Neuron (in vitro differentiated cells): ENCODE measurements around the gene SLC22A17.

Experiments
- H2AFZ ChIP-seq: one replicate; pipeline ENCODE4 v1.6.1; 2013; ENCODE audit warnings: low read depth, mild to moderate bottlenecking, inconsistent platforms, low read length, moderate library complexity
- H3K27me3 ChIP-seq: one replicate; pipeline ENCODE4 v1.6.1; 2013; ENCODE audit warnings: low read length; ENCODE audit not compliant: insufficient read depth
- H3K36me3 ChIP-seq: one replicate; pipeline ENCODE4 v1.6.1; 2013; ENCODE audit warnings: low read length; ENCODE audit not compliant: insufficient read depth
- H3K4me1 ChIP-seq: one replicate; pipeline ENCODE4 v1.6.1; 2013; ENCODE audit warnings: low read length; ENCODE audit not compliant: insufficient read depth
- H3K4me3 ChIP-seq: 2 replicates; pipeline ENCODE4 v1.5.1; 2013; ENCODE audit warnings: mild to moderate bottlenecking, low read length, moderate library complexity
- H3K9me3 ChIP-seq: one replicate; pipeline ENCODE4 v1.6.1; 2013; ENCODE audit warnings: low read length

Gene SLC22A17

DNA sequence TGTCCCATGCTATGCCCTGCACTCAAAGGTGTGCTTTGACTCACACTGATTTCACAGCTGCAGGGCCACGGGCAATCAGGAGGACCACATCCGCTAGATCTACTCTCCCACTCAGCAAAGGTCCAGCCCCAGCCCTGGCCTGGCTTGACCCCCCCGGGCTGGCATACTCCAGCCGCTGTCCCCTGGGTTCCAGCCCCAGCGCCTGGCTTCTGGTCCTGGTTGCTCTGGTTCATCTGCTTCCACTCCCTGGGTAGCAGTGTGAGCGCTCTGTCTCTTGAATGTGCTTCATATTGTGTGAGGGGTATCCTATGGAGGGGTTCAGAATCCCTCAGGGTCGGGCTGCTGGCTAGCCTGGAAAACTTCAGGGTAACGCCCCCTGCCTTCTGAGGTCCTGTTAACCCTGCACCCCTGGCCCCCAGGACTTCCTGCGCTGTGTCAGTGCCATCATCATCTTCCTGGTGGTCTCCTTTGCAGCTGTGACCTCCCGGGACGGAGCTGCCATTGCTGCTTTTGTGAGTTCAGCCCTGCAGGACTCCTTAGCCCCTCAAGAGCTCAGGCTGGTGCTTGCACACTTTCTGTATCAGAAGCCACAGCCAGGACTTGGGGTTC lies 26.0 kb upstream of the SLC22A17 start:
- no peak overlapping the region for H2AFZ ChIP-seq
- H3K36me3 ChIP-seq = no peaks in the 10 kb centered on the region
- H3K4me1 ChIP-seq = no peaks in the 10 kb centered on the region
- no peaks in the 10 kb centered on the region for H3K9me3 ChIP-seq
- H3K27me3 ChIP-seq = peaks cover 32% of the 10 kb centered on the region
- no peak overlapping the region for H3K4me3 ChIP-seq

DNA sequence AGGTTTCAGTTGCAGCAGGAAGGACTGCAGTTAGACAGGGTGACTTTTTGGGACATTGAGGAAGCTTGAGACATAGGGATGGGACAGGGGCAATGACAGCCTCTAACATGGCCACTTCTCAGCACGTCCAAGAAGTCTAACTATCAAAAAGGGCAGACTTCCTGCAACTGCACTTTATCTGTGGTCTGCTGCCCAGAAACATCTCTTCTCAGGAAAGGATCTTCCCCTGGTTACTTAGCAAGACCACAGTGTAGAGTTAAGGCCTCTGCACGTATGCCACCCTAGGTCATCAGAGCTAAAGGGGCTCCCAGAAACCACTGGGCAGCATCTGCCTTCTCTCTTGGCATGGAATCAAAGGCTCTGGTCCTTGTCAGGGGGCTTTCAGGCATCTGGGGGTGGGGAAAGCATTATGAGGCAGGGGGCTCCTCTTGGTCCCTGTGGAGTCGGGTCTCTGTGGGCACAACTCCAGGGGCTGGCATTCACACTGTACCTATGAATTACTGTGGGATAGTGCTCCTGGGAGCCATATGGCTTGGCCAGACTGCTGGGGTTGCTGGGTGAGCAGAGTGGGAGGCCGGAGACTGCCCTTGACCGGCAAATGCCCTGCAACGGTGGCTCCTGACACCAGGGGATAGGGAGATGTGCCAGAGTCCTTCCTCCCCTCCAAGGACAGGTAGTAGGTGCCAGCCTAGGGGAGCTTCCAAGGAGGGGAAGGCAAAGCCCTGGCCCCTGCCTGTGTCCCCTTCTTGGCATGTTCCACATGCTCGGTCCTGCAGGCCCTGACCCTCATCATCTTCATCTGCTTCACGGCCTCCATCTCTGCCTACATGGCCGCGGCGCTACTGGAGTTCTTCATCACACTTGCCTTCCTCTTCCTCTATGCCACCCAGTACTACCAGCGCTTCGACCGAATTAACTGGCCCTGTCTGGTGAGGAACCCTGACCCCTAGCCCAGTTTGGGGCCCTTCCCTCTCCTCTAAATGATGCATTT lies 25.2 kb upstream of the SLC22A17 start:
- H2AFZ ChIP-seq = no peak overlapping the region
- H3K4me1 ChIP-seq = no peaks in the 10 kb centered on the region
- H3K36me3 ChIP-seq = no peaks in the 10 kb centered on the region
- no peak overlapping the region for H3K4me3 ChIP-seq
- H3K27me3 ChIP-seq = peaks cover 32% of the 10 kb centered on the region
- no peaks in the 10 kb centered on the region for H3K9me3 ChIP-seq

DNA sequence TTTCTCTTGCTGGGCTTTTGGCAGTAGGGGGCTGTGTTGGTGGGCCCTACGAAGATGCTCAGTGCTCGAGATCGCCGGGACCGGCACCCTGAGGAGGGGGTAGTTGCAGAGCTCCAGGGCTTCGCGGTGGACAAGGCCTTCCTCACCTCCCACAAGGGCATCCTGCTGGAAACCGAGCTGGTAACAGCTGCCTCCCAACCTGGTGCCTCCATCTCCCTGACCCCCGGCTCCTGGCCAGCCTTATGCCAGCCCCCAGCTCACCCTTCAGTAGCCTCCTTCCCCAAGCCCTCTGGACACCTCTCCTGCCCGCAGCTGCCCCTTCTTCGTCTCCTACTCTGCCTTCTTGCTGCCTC lies 24.5 kb upstream of the SLC22A17 start:
- Histone ChIP-seq H3K4me3 (no peak overlapping the region), H3K4me1 (no peaks in the 10 kb centered on the region), H3K9me3 (no peaks in the 10 kb centered on the region), H2AFZ (no peak overlapping the region), H3K36me3 (no peaks in the 10 kb centered on the region), H3K27me3 (peaks cover 35% of the 10 kb centered on the region)

DNA sequence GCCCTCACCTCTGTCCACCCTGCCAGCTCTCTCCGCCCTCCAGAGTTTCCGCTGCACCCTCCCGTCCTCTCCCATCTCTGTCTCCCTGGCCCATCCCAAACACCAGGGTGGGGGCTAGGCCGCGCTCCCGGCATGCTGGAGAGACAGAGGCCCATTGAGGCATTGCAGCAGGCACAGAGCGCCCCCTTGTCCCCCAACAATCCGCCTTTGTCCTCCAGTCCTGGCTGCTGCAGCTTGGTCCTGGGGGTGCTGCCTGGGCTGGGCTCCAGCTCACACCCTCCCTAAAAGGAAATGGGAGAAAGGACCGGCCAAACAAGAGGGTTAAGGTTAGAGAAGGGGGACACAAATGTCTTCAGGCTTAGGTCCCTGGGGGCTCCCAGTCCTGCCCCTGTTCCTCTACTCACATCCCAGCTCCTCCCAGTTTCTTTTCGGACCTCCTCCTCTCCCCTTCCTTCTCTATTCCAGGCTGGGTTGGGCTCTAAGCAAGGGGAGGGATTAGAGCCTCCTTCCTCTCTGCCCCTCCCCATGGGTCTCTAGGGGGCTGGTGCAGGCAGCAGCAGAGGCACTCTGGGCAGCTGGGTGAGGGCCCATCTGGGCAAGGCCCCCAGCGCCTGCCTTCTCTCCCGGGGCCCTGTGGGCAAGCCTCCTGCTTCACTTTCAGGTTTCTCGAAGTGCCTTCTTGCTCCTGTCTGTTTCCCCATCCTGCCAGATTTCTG lies 24.0 kb upstream of the SLC22A17 start, which contains the start of gene CMTM5:
CMTM5 (plus strand) TSS at position 565 of the 716 bp plus-strand sequence. CDS start 206 bp downstream, outside the sequence.
- H3K27me3 ChIP-seq = peaks cover 35% of the 10 kb centered on the region
- H3K9me3 ChIP-seq = no peaks in the 10 kb centered on the region
- no peaks in the 10 kb centered on the region for H3K4me1 ChIP-seq
- no peak within 1 kb of the TSS for H3K4me3 ChIP-seq
- no peak within 1 kb of the TSS for H2AFZ ChIP-seq
- no peaks in the 10 kb centered on the region for H3K36me3 ChIP-seq

DNA sequence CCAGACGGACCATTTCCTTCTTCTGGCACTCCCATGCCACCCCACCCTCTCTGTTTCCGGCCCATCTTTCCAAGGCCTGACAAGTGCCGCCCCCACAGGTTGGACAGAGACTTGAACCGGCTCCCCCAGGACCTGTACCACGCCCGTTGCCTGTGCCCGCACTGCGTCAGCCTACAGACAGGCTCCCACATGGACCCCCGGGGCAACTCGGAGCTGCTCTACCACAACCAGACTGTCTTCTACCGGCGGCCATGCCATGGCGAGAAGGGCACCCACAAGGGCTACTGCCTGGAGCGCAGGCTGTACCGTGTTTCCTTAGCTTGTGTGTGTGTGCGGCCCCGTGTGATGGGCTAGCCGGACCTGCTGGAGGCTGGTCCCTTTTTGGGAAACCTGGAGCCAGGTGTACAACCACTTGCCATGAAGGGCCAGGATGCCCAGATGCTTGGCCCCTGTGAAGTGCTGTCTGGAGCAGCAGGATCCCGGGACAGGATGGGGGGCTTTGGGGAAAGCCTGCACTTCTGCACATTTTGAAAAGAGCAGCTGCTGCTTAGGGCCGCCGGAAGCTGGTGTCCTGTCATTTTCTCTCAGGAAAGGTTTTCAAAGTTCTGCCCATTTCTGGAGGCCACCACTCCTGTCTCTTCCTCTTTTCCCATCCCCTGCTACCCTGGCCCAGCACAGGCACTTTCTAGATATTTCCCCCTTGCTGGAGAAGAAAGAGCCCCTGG lies 23.0 kb upstream of the SLC22A17 start:
- H3K9me3 ChIP-seq = no peaks in the 10 kb centered on the region
- no peak overlapping the region for H3K4me3 ChIP-seq
- H3K27me3 ChIP-seq = peaks cover 39% of the 10 kb centered on the region
- H2AFZ ChIP-seq = no peak overlapping the region
- H3K4me1 ChIP-seq = no peaks in the 10 kb centered on the region
- H3K36me3 ChIP-seq = no peaks in the 10 kb centered on the region

DNA sequence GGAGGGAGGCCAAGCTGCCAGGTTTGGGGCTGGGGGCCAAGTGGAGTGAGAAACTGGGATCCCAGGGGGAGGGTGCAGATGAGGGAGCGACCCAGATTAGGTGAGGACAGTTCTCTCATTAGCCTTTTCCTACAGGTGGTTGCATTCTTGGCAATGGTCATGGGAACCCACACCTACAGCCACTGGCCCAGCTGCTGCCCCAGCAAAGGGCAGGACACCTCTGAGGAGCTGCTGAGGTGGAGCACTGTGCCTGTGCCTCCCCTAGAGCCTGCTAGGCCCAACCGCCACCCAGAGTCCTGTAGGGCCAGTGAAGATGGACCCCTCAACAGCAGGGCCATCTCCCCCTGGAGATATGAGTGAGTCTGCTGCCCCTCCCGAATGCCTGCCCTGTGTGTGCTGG lies 20.4 kb upstream of the SLC22A17 start:
- Histone ChIP-seq H3K4me1 (no peaks in the 10 kb centered on the region), H2AFZ (no peak overlapping the region), H3K27me3 (peaks cover 46% of the 10 kb centered on the region), H3K36me3 (no peaks in the 10 kb centered on the region), H3K9me3 (no peaks in the 10 kb centered on the region), H3K4me3 (no peak overlapping the region)

DNA sequence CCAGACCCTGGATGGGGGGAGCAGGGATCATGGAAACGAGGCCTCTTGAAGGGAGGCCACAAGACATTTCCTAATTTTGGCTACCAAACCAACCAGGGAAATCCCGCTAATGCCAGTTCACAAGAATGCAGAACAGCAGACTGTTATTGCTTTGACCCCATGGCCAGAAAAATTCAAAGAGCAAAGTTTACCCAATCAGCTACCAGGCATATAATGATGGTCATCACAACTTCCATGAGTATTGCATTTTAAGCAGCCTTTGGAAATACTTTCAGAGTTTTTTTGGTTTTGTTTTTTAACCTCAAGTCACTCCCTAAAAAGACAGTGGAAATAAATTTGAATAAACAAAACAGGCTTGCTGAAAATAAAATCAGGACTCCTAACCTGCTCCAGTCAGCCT lies 19.8 kb upstream of the SLC22A17 start, which contains the start of gene IL25:
IL25 (plus strand) TSS at position 301 of the 400 bp plus-strand sequence.
- Histone ChIP-seq H3K27me3 (peaks cover 40% of the 10 kb centered on the region), H3K9me3 (no peaks in the 10 kb centered on the region), H3K36me3 (no peaks in the 10 kb centered on the region), H3K4me3 (no peak within 1 kb of the TSS), H3K4me1 (no peaks in the 10 kb centered on the region), H2AFZ (no peak within 1 kb of the TSS)

DNA sequence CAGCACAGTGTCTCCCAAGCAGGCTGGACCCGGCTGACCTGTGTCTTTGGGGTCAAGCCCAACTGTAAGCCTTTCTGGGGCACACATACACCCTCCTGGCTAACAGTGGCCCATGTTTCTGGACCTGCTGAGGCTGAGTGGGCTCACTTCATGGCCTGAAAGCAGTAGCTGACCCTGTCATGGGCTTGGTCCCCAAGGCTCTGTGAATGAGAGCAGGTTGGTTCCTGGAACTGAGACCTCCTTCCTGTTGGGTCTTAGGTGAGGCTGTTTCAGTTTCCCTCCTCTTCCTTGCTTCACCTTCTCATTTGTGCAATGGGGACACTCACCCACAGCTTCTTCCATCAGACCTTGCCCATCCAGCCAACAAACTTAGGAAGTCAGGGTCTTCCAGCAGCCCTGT lies 19.2 kb upstream of the SLC22A17 start:
- H3K9me3 ChIP-seq = no peaks in the 10 kb centered on the region
- no peaks in the 10 kb centered on the region for H3K36me3 ChIP-seq
- H2AFZ ChIP-seq = no peak overlapping the region
- H3K4me3 ChIP-seq = no peak overlapping the region
- H3K27me3 ChIP-seq = peaks cover 34% of the 10 kb centered on the region
- H3K4me1 ChIP-seq = peaks cover 2% of the 10 kb centered on the region

DNA sequence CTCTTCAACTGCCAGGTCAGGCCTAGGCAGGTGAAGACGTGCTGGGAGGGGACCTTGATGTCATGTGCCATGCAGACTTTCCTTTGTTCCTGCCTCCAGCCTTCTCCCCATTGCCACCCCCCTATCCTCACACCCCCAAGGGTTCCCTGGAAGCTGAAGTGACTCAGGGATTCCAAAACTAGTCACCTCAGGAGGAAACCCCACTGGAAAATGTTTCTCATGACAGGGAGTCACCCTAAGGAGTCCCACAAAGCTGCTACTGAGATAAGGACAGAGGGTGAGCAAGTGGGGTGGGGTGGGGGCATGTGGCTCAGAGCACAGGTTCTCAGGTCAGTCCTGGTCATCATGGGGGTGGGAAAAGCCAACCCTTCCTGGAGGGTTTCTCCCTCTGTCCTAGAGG lies 17.5 kb upstream of the SLC22A17 start:
- H3K27me3 ChIP-seq = peaks cover 25% of the 10 kb centered on the region
- H3K4me1 ChIP-seq = peaks cover 5% of the 10 kb centered on the region
- no peak overlapping the region for H2AFZ ChIP-seq
- H3K36me3 ChIP-seq = no peaks in the 10 kb centered on the region
- H3K4me3 ChIP-seq = no peak overlapping the region
- H3K9me3 ChIP-seq = no peaks in the 10 kb centered on the region

DNA sequence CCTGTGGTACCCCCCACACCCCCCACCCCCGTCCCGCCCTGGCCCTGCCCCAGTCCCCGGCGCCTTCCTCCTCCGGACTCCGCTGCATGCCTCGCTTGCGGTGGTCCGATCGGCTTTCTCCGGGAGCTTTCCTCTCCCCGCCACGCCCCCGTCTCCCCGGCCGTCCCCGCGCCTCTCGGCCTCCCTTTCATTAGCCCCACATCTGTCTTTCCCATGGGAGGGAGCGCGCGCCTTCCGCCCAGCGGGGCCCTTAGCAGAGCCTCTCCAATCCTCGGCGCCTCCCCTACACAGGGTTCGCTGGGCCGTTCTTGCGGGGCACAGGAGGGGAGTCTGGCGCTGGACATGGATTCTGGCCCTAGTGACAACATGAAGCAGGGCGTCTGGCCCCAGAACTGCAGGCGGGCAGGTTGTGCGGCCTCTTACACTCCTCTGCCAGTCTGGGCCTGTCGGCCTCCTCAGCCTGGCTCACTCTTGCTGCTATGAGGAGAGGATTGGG lies 13.8 kb upstream of the SLC22A17 start:
- Histone ChIP-seq H3K36me3 (peaks cover 11% of the 10 kb centered on the region), H3K4me3 (peak overlapping the region; percentile 64), H2AFZ (peak overlapping the region; percentile 41), H3K27me3 (peaks cover 22% of the 10 kb centered on the region), H3K9me3 (no peaks in the 10 kb centered on the region), H3K4me1 (peaks cover 26% of the 10 kb centered on the region)

DNA sequence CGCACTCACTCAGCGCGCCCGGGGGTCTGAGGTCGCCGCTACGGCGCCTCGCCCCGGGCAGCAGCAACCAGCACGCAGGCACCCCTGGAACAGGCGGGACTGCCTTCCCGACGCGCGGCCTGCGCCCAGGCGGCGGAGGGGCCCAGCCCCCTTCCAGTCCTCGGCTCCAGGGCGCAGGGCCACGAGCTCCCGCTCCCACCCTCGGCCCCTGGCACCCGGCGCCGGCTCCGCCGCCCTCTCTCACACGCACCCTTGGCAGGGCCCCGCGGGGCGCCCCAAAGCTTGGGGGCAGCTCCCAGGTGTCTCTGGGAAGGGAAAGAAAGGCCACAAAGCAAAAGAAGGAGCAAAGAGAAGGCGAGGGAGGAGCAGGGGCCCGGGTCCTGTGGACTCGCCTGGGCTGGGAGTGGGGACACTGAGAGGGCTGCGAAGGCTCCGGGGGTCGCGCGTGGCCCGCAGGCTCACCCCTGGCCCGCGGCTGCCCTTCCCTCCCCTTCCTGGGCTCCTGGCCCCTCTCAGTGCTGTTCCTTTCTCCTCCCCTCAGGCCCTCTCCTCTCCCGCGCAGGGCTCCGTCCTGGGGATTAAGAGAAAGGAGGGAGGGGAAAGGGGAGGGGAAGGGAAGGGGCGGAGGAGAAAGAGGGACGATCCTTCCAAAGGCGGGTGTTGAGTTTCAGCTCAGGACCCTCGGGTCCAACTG lies 13.2 kb upstream of the SLC22A17 start:
- H3K36me3 ChIP-seq = peaks cover 17% of the 10 kb centered on the region
- H2AFZ ChIP-seq = no peak overlapping the region
- H3K9me3 ChIP-seq = no peaks in the 10 kb centered on the region
- H3K27me3 ChIP-seq = peaks cover 18% of the 10 kb centered on the region
- peaks cover 26% of the 10 kb centered on the region for H3K4me1 ChIP-seq
- peak overlapping the region; percentile 64 for H3K4me3 ChIP-seq
